Thyroid gland (tissue), 4 donors: ENCODE results near the gene SLC31A1. TPM values are rescaled to one million over a fixed set of nuclear protein-coding genes. Genes with fewer than 3 reads are reported as not detected.

Experiments
- DNase-seq, 2 donors: peaks; one replicate each; pipeline ENCODE4 v3.0.0-alpha.2; 2019
- H3K27ac ChIP-seq, 3 donors: fragments of 200-600 bp; sonication (generic); 1 replicate in 2 of 3; 2 replicates in 1 of 3; pipeline ENCODE4 v1.5.1; 2016 to 2019; ENCODE audit warnings: mild to moderate bottlenecking in 1 of 3, moderate library complexity in 1 of 3
- H3K27me3 ChIP-seq: fragments of 200-600 bp; sonication (generic); one replicate; pipeline ENCODE4 v1.5.1; 2019
- H3K36me3 ChIP-seq, 2 donors: fragments of 200-600 bp; sonication (generic); one replicate each; pipeline ENCODE4 v1.5.1; 2016 to 2019
- H3K4me1 ChIP-seq, 2 donors: fragments of 200-600 bp; sonication (generic); one replicate each; pipeline ENCODE4 v1.5.1; 2017 to 2019
- H3K4me3 ChIP-seq, 3 donors: fragments of 200-600 bp; sonication (generic); replicated peaks in 1 of 3; 1 replicate in 2 of 3; 2 replicates in 1 of 3; pipeline ENCODE4 v1.5.1; 2016; ENCODE audit warnings: mild to moderate bottlenecking in 1 of 3
- H3K9me3 ChIP-seq: fragments of 200-600 bp; sonication (generic); one replicate; pipeline ENCODE4 v1.5.1; 2017
- CTCF ChIP-seq, 6 experiments: fragments of 200-600 bp in 3 of 6; fragments of 450-650 bp in 3 of 6; sonication (generic) in 3 of 6; IDR thresholded peaks; one replicate each; pipeline ENCODE4 v1.5.1; 2016 to 2019; ENCODE audit warnings: antibody characterized with exemption in 6 of 6, mild to moderate bottlenecking in 2 of 6, inconsistent platforms in 1 of 6, moderate library complexity in 1 of 6
- POLR2A ChIP-seq, 2 donors: fragments of 450-650 bp; IDR thresholded peaks; one replicate each; pipeline ENCODE4 v1.6.1; 2017; ENCODE audit warnings: antibody characterized with exemption in 2 of 2, mild to moderate bottlenecking in 2 of 2, moderate library complexity in 1 of 2
- WGBS, 2 donors: methylation state at CpG; one replicate each; pipeline ENCODE4 v1.1.5; 2017; 5-methylcytosine and 5-hydroxymethylcytosine counted together
- intact Hi-C: fragments of 100-400 bp; cut with DNase I; formaldehyde crosslinking; loops from one replicate; pipeline ENCODE4 v1.15.1; 2023
- total RNA-seq, 4 donors: library from RNA; depleted of rRNA; stranded (reverse); fragments of >200 nt; gene quantifications; one replicate each; pipeline ENCODE4 v1.2.3, GENCODE V29; 2016

The SLC31A1 gene
- total RNA-seq, 4 donors from 2014 or later, result 12.0 to 21.6 (median 19.5) TPM

DNA sequence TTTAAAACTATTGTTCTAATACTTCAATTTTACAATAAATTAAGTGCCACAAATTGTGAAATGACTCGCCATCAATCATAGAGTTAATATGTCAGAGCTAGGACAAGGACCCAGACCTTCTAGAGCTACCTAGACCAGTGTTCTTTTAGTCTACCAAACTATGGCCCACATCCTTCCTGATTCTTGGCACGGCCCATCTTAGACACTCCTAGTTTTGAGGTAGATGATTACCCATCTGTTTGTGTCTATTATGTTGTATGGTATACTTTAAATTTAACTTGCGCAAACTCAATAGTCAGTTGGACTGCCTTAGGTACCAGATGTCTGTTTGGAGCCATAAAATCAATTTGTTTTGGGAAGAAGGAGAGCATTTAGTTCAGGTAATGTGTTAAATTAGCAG is 36.5 kb downstream of the SLC31A1 start:
- H3K4me3 ChIP-seq, result no peak overlapping the region
- no peaks in the 10 kb centered on the region for H3K9me3 ChIP-seq
- H3K4me1 ChIP-seq, result no peaks in the 10 kb centered on the region
- H3K36me3 ChIP-seq, result peaks cover 8 to 9% of the 10 kb centered on the region in 2 donors
- no peak overlapping the region for H3K27ac ChIP-seq
- TF ChIP-seq POLR2A (IDR thresholded peaks at IDR 0.05) (no peak), CTCF (IDR thresholded peaks at IDR 0.05) (no peak)
- no peak for DNase-seq
- intact Hi-C loops, result no loop called here
- 95 to 98% methylated on average over 3 of the region's 3 CpGs for WGBS, 2 donors
- H3K27me3 ChIP-seq, result no peaks in the 10 kb centered on the region

DNA sequence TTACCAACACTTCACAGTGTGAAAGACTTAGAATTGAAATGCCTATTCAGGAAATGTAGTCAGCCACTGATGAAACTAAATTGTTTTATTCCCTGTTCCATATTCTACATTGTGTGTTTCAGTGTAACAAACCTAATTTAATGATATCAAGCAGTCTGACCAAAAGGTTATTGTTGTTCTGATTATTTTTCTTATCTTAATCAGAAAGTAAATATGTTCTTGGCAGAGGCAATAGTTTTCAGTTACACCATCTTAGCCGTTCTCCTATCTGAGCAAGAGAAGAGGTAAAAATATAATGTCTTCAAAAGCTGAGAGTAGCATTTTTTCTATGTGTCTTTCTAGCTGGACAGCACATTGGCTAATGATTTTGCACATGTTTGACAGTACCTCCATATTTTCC is 36.9 kb downstream of the SLC31A1 start:
- no peak overlapping the region for H3K27ac ChIP-seq
- peaks cover 8 to 9% of the 10 kb centered on the region in 2 donors for H3K36me3 ChIP-seq
- TF ChIP-seq CTCF (IDR thresholded peaks at IDR 0.05) (no peak), POLR2A (IDR thresholded peaks at IDR 0.05) (no peak)
- no peaks in the 10 kb centered on the region for H3K27me3 ChIP-seq
- WGBS, 2 donors, result 88 to 93% methylated on average over 1 of the region's 1 CpG
- intact Hi-C loops, result no loop called here
- H3K4me1 ChIP-seq, result no peaks in the 10 kb centered on the region
- H3K9me3 ChIP-seq, result no peaks in the 10 kb centered on the region
- DNase-seq, result no peak
- no peak overlapping the region for H3K4me3 ChIP-seq

GRCh38 chr9:113261917-113262671 is 40.8 kb downstream of the SLC31A1 start:
- intact Hi-C loops, result no loop called here
- peaks cover 8 to 14% of the 10 kb centered on the region in 2 donors for H3K36me3 ChIP-seq
- TF ChIP-seq POLR2A (IDR thresholded peaks at IDR 0.05) (no peak), CTCF (IDR thresholded peaks at IDR 0.05) (no peak)
- H3K27ac ChIP-seq, result no peak overlapping the region
- 87 to 100% methylated on average over 1 of the region's 1 CpG for WGBS, 2 donors
- no peak for DNase-seq
- no peak overlapping the region for H3K4me3 ChIP-seq
- no peaks in the 10 kb centered on the region for H3K9me3 ChIP-seq
- H3K4me1 ChIP-seq, result no peaks in the 10 kb centered on the region
- H3K27me3 ChIP-seq, result no peaks in the 10 kb centered on the region

DNA sequence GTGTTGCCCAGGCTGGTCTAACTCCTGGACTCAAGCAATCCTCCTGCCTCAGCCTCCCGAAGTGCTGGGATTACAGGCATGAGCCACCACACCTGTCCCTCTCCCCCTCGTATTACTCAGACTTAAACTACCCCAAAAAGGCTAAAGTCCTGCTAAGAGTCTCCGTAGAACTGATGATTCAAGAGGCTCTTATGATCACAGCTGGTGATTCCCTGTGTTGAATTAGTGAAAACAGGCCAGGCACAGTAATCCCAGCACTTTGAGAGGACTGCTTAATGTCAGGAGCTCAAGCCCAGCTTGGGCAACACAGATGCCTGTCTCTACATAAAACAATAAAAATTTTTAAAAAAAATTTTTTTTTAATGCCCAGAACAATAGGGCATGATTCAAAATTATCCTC is 44.8 kb downstream of the SLC31A1 start:
- intact Hi-C loops, result no loop called here
- TF ChIP-seq POLR2A (IDR thresholded peaks at IDR 0.05) (no peak), CTCF (IDR thresholded peaks at IDR 0.05) (no peak)
- Histone ChIP-seq H3K4me3 (no peak overlapping the region), H3K27ac (no peak overlapping the region), H3K9me3 (no peaks in the 10 kb centered on the region), H3K27me3 (no peaks in the 10 kb centered on the region), H3K36me3 (peaks cover 17 to 40% of the 10 kb centered on the region in 2 donors), H3K4me1 (no peaks in the 10 kb centered on the region)
- no peak for DNase-seq
- WGBS, 2 donors, result 74 to 86% methylated on average over 3 of the region's 3 CpGs

DNA sequence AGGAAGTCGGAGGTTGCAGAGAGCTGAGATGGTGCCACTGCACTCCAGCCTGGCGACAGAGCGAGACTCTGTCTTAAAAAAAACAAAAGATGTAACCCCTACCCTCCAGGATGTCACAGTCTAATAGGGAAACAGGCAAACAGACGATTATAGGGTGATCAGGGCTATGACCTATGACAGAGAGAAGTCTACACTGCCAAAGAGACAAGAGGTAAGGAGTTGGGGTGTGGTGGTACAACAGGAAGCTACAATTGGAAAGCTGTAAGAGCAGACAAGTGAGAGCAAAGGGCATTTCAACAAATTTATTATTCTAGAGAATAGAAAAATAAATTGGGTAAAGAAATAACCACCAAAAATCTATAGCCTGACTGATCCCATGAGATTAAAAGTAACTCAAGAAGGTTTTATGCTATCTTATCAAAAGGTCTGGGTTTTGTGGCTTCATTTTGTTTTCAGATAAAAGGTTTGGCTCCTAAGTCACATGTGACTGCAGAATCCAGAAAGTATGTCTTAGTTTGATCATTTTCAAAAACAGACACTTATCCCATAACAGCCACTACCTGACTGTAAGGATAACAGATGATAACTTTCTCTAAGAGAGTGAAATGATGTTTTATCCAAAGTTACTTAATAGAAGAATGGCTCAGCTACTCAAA is 46.7 kb downstream of the SLC31A1 start:
- Histone ChIP-seq H3K27me3 (no peaks in the 10 kb centered on the region), H3K9me3 (no peaks in the 10 kb centered on the region), H3K4me1 (no peaks in the 10 kb centered on the region), H3K36me3 (peaks cover 35 to 54% of the 10 kb centered on the region in 2 donors), H3K27ac (no peak overlapping the region), H3K4me3 (no peak overlapping the region)
- WGBS, 2 donors, result 94 to 97% methylated on average over 4 of the region's 4 CpGs
- no peak for TF ChIP-seq CTCF (IDR thresholded peaks at IDR 0.05)
- TF ChIP-seq POLR2A (IDR thresholded peaks at IDR 0.05), result no peak
- no peak for DNase-seq
- intact Hi-C loops, result no loop called here
